DMS153 (cell line): ENCODE results near the gene KRTAP12-3.

ENCODE experiments used
- DNase-seq: peaks from one replicate; lab custom pipeline; 2025; lab: John Stamatoyannopoulos, UW

Gene KRTAP12-3

GRCh38 chr21:44702973-44703730, 45.4 kb downstream of the KRTAP12-3 start:
- peak; percentile 88 for DNase-seq

- DNase-seq = no peak
Measured at GRCh38 chr21:44703731-44704635, 46.3 kb downstream of the KRTAP12-3 start.

- DNase-seq = no peak
Measured at GRCh38 chr21:44704636-44705001, 46.9 kb downstream of the KRTAP12-3 start.

DNA sequence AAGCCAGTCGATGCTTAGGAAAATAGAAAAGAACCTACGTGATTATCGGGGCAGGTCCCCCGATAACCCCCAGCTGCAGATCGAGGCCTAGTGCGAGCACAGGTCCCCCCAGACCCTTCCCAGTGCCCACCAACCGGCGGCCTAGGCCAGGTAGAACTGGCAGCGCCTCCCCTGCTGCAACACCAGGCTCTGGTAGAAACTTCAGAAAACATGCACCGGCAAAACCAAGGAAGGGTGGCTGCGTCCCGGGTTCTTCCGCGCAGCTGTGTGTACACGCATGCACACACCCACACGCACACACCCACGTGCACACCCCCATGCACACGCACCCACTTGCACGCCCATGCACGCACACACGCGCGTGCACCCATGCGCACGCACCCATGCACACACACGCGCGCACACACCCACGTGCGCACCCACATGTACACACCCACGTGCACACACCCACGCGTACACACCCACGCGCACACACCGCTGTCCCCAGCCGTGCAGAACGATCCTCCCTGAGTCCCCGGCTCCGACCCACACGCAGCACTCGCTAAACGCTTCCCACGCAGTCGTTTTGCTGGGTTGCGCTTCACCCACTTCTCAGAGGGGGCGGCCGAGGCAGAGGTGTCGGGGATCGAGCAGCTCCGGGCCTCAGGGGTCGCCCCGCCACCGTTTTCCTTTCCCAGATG, 48.4 kb downstream of the KRTAP12-3 start:
- no peak for DNase-seq

DNA sequence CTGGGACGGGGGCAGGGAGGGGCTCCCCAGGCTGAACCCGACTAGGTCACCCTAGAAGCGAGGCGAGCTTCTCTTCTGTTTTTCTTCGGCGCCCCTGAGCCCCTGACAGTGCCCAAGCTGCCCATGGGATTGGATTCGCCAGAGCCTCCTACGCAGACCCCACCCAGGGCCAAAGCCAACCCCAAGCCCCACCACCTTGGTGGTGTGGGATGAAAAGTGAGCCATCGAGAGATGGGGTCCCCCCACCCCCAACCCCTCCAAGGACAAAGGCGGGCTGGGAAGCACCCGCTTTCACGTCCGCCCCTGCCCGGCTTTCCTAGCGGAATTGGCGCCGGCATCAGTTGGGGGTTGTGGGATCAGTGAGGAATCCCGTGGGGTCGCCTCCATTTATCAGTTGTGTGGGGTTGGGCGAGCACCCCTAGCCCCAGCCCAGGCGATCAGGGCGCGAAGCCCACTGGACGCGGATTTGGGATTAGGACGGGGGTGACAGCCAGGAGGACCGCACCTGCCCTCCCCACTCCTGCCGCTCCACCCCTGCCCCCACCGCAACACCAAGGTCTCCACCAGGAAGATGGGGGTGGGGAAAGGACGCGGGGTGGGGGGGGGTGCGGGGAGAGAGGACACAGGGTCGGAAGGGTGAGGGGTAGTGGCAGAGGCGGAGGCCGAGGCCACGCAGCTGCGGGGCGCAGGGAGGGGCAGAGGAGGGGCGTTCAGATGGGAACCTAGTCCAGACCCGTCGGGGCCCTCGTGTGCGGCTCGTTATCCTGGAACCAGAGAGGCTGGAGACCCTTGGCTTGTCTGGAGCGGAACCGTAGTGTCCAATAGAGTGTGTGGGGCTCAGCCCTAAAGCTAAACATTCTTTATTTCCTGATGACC, 49.2 kb downstream of the KRTAP12-3 start:
- DNase-seq = no peak
